Smooth muscle cell (in vitro differentiated cells): ENCODE measurements around the gene OSBPL8. TPM values are rescaled to one million over a fixed set of nuclear protein-coding genes. Genes with fewer than 3 reads are reported as not detected.
A peak's percentile ranks its signal among the peaks of the same experiment; 100 is the strongest.

Experiments used
- DNase-seq: peaks from one replicate; lab custom pipeline; 2025; ENCODE audit not compliant: unreplicated experiment; lab: John Stamatoyannopoulos, UW
- H2AFZ ChIP-seq: fragments of 200-600 bp; sonication (generic); 2 replicates; pipeline ENCODE4 v1.6.0; 2016; ENCODE audit warnings: antibody characterized with exemption, low read depth, mild to moderate bottlenecking
- H3F3A ChIP-seq: fragments of 200-600 bp; sonication (generic); 2 replicates; pipeline ENCODE4 v1.6.0; 2017; ENCODE audit warnings: antibody characterized with exemption, low read depth
- H3K27ac ChIP-seq: fragments of 200-600 bp; sonication (generic); 2 replicates; pipeline ENCODE4 v1.5.1; 2016; ENCODE audit warnings: low read depth, mild to moderate bottlenecking
- H3K27me3 ChIP-seq: fragments of 200-600 bp; sonication (generic); 2 replicates; pipeline ENCODE4 v1.6.1; 2016; ENCODE audit warnings: low read depth, mild to moderate bottlenecking
- H3K36me3 ChIP-seq: fragments of 200-600 bp; sonication (generic); 2 replicates; pipeline ENCODE4 v1.5.1; 2016; ENCODE audit warnings: low read depth
- H3K4me1 ChIP-seq: fragments of 200-600 bp; sonication (generic); 2 replicates; pipeline ENCODE4 v1.5.1; 2016; ENCODE audit warnings: low read depth
- H3K4me2 ChIP-seq: fragments of 200-600 bp; sonication (generic); 2 replicates; pipeline ENCODE4 v1.6.0; 2016; ENCODE audit warnings: mild to moderate bottlenecking
- H3K4me3 ChIP-seq: fragments of 200-600 bp; sonication (generic); 2 replicates; pipeline ENCODE4 v1.5.1; 2016; ENCODE audit warnings: mild to moderate bottlenecking
- H3K79me2 ChIP-seq: fragments of 200-600 bp; sonication (generic); 2 replicates; pipeline ENCODE4 v1.6.0; 2016; ENCODE audit warnings: low read depth, mild to moderate bottlenecking
- H3K9ac ChIP-seq: fragments of 200-600 bp; sonication (generic); 2 replicates; pipeline ENCODE4 v1.6.0; 2016; ENCODE audit warnings: low read depth
- H3K9me3 ChIP-seq: fragments of 200-600 bp; sonication (generic); replicated peaks from 2 replicates; pipeline ENCODE4 v1.5.1; 2016; ENCODE audit warnings: low read depth
- H4K20me1 ChIP-seq: fragments of 200-600 bp; sonication (generic); 2 replicates; pipeline ENCODE4 v1.6.0; 2016; ENCODE audit warnings: low read depth
- CTCF ChIP-seq: fragments of 200-600 bp; sonication (generic); IDR thresholded peaks from 2 replicates; pipeline ENCODE4 v1.5.1; 2017; ENCODE audit warnings: borderline replicate concordance, mild to moderate bottlenecking, antibody characterized with exemption; ENCODE audit not compliant: insufficient read depth, poor library complexity, severe bottlenecking
- WGBS: methylation state at CpG from one replicate; pipeline ENCODE4 v1.1.7; 2016; ENCODE audit warnings: low lambda C conversion rate; 5-methylcytosine and 5-hydroxymethylcytosine counted together
- polyA plus RNA-seq: library from polyadenylated mRNA; unstranded; fragments of >200 nt; fragmentation: Nextera tagmentation; extraction: Ambion mirVana; gene quantifications from 2 replicates; pipeline ENCODE4 v1.2.1, GENCODE V29; 2016
- total RNA-seq: library from RNA; depleted of rRNA; stranded (reverse); fragments of >200 nt; gene quantifications from 2 replicates; pipeline ENCODE4 v1.2.3, GENCODE V29; 2014

The OSBPL8 gene
- total and polyA plus RNA-seq, 2 experiments from 2014 or later: 32.0 to 108 TPM

DNA sequence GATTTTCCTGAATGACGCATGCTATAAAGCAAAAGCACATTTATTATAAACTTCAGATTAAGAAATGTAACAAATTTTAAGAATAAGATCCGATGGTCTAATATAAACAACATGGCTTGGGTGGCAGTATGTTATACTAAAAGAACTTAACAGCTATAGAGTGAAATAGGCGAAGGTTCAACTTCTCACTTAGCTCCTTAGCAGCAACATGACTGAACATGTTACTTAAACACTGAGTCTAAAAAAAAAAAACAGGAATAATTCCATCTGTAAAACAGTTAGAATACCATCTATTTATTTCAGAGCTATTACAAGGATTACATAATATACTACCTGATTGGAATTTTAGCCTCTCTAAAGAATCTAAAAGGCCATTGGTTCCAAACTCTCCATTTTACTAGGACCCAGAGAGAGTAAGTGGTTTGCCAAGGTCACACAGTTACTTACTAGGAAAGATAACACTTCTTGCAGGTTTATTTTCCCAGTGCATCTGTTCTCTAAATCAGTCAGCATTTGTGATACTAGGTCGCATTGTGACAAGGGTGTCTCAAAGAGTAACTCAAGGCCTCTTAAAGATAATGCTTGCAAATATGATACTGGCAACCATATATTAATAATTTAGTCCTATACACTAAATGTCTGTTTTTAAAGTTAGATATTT, 14.8 kb downstream of the OSBPL8 start:
- H3K4me3 ChIP-seq: no peak overlapping the region
- no peak overlapping the region for H2AFZ ChIP-seq
- no peaks in the 10 kb centered on the region for H3K27me3 ChIP-seq
- no peak overlapping the region for H3K4me2 ChIP-seq
- peaks cover 98% of the 10 kb centered on the region for H3K79me2 ChIP-seq
- H4K20me1 ChIP-seq: peaks cover 99% of the 10 kb centered on the region
- no peaks in the 10 kb centered on the region for H3F3A ChIP-seq
- no peak overlapping the region for H3K27ac ChIP-seq
- 96% methylated on average over 4 of the region's 4 CpGs for WGBS
- no peaks in the 10 kb centered on the region for H3K36me3 ChIP-seq
- TF ChIP-seq CTCF: no peak
- H3K9me3 ChIP-seq: no peaks in the 10 kb centered on the region
- no peak overlapping the region for H3K9ac ChIP-seq
- H3K4me1 ChIP-seq: peaks cover 35% of the 10 kb centered on the region
- DNase-seq: no peak

- 91% methylated on average over 4 of the region's 4 CpGs for WGBS
- H3K4me3 ChIP-seq: no peak overlapping the region
- peaks cover 32% of the 10 kb centered on the region for H3K4me1 ChIP-seq
- no peak overlapping the region for H2AFZ ChIP-seq
- no peaks in the 10 kb centered on the region for H3K9me3 ChIP-seq
- H3K27me3 ChIP-seq: no peaks in the 10 kb centered on the region
- H3F3A ChIP-seq: no peaks in the 10 kb centered on the region
- no peak overlapping the region for H3K9ac ChIP-seq
- no peak overlapping the region for H3K27ac ChIP-seq
- no peak for TF ChIP-seq CTCF
- no peak for DNase-seq
- H4K20me1 ChIP-seq: peaks cover 99% of the 10 kb centered on the region
- H3K79me2 ChIP-seq: peaks cover 98% of the 10 kb centered on the region
- no peak overlapping the region for H3K4me2 ChIP-seq
- no peaks in the 10 kb centered on the region for H3K36me3 ChIP-seq
These were observed 15.7 kb downstream of the OSBPL8 start for GRCh38 chr12:76543813-76544347.

DNA sequence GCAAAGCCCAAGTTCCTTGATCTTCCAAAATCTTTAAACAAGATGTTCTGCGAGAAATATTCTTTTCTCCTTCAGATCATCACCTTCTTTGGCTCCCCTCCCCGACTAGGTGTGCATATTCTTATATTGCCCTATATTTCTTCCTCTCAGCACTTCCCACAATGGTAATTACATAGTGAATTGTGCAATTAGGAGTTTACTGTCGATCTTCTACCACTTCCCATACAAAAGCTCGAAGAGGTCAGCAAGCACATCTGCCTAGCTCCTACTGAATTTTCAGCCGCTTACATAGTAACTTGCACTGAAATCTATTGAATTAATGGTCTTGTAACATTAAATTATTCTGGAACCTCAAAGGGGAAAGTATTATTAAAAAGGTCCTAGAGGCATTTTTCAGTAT, 16.7 kb downstream of the OSBPL8 start:
- H3K9me3 ChIP-seq: no peaks in the 10 kb centered on the region
- 87% methylated on average over 5 of the region's 5 CpGs for WGBS
- no peak overlapping the region for H3K4me2 ChIP-seq
- TF ChIP-seq CTCF: no peak
- H4K20me1 ChIP-seq: peaks cover 95% of the 10 kb centered on the region
- no peak overlapping the region for H3K9ac ChIP-seq
- peaks cover 98% of the 10 kb centered on the region for H3K79me2 ChIP-seq
- H3K4me1 ChIP-seq: peaks cover 22% of the 10 kb centered on the region
- no peak overlapping the region for H2AFZ ChIP-seq
- no peak overlapping the region for H3K27ac ChIP-seq
- H3K36me3 ChIP-seq: no peaks in the 10 kb centered on the region
- no peaks in the 10 kb centered on the region for H3K27me3 ChIP-seq
- no peak overlapping the region for H3K4me3 ChIP-seq
- DNase-seq: no peak
- H3F3A ChIP-seq: no peaks in the 10 kb centered on the region

- Histone ChIP-seq H3K9ac (no peak overlapping the region), H4K20me1 (peaks cover 78% of the 10 kb centered on the region), H3F3A (no peaks in the 10 kb centered on the region), H2AFZ (no peak overlapping the region), H3K4me2 (peak overlapping the region; percentile 60), H3K27ac (no peak overlapping the region), H3K79me2 (peaks cover 97% of the 10 kb centered on the region), H3K4me3 (no peak overlapping the region), H3K27me3 (no peaks in the 10 kb centered on the region), H3K4me1 (no peaks in the 10 kb centered on the region), H3K36me3 (no peaks in the 10 kb centered on the region), H3K9me3 (no peaks in the 10 kb centered on the region)
- no peak for DNase-seq
- TF ChIP-seq CTCF: no peak
- 36% methylated on average over 6 of the region's 6 CpGs for WGBS
These were observed 19.8 kb downstream of the OSBPL8 start for GRCh38 chr12:76539727-76540126.
